Left lobe of liver (tissue), 2 donors: ENCODE measurements around the gene OGFOD1. TPM values are rescaled to one million over a fixed set of nuclear protein-coding genes. Genes with fewer than 3 reads are reported as not detected.

Experiments used
- ATAC-seq: fragments of 200-7000 bp; cut with Tn5 transposase; one replicate; pipeline ENCODE4 v1.9.1; 2020; ENCODE audit warnings: mild to moderate bottlenecking, moderate library complexity
- DNase-seq: peaks from one replicate; pipeline ENCODE4 v3.0.0-alpha.2; 2020; ENCODE audit warnings: low spot score
- total RNA-seq: library from RNA; stranded (reverse); gene quantifications from one replicate; pipeline ENCODE4 v1.2.1, GENCODE V29; 2021
- donor health status: DM: no; HTN: no; CAD: no; lungs with moderate emphysema.
- donor health status: DM: no; HTN: yes; CAD: no.

Gene OGFOD1
- total RNA-seq, result 12.1 TPM

- peak; percentile 96 for DNase-seq
- peak; percentile 97 for ATAC-seq
These were observed at the start of gene OGFOD1, which contains the start of gene NUDT21 for GRCh38 chr16:56450986-56451752. OGFOD1 (plus strand) TSS chr16:56451554; CDS start chr16:56451613, 59 bp downstream. NUDT21 (minus strand) TSS chr16:56451332; CDS start chr16:56451202, 130 bp downstream.

- DNase-seq (no peak), ATAC-seq (no peak)
These were observed 45.2 kb upstream of the OGFOD1 start for GRCh38 chr16:56405977-56406672.

- DNase-seq, result no peak
- peak; percentile 69 for ATAC-seq
These were observed 42.8 kb upstream of the OGFOD1 start for GRCh38 chr16:56408379-56409098.

- peak; percentile 87 for ATAC-seq
- DNase-seq, result peak; percentile 75
These were observed 42.2 kb upstream of the OGFOD1 start for GRCh38 chr16:56409195-56409594.

GRCh38 chr16:56411123-56411522, 40.2 kb upstream of the OGFOD1 start:
- no peak for DNase-seq
- ATAC-seq, result no peak

GRCh38 chr16:56411624-56412023, 39.7 kb upstream of the OGFOD1 start:
- DNase-seq (no peak), ATAC-seq (peak; percentile 44)

- ATAC-seq (no peak), DNase-seq (no peak)
These were observed 38.0 kb upstream of the OGFOD1 start for GRCh38 chr16:56413381-56413780.

GRCh38 chr16:56414366-56414765, 37.0 kb upstream of the OGFOD1 start:
- no peak for DNase-seq
- no peak for ATAC-seq

GRCh38 chr16:56415875-56416274, 35.5 kb upstream of the OGFOD1 start:
- no peak for DNase-seq
- no peak for ATAC-seq

GRCh38 chr16:56417138-56417537, 34.2 kb upstream of the OGFOD1 start:
- ATAC-seq (no peak), DNase-seq (no peak)

GRCh38 chr16:56419740-56420548, 31.4 kb upstream of the OGFOD1 start:
- DNase-seq (no peak), ATAC-seq (peak; percentile 14)

- DNase-seq, result no peak
- ATAC-seq, result no peak
These were observed 30.7 kb upstream of the OGFOD1 start for GRCh38 chr16:56420613-56421012.

- DNase-seq (no peak), ATAC-seq (no peak)
These were observed 30.0 kb upstream of the OGFOD1 start for GRCh38 chr16:56421313-56421712.

- ATAC-seq (no peak), DNase-seq (no peak)
These were observed 29.2 kb upstream of the OGFOD1 start for GRCh38 chr16:56421976-56422669.

- ATAC-seq (no peak), DNase-seq (no peak)
These were observed 28.4 kb upstream of the OGFOD1 start for GRCh38 chr16:56422896-56423441.

GRCh38 chr16:56423584-56424403, 27.6 kb upstream of the OGFOD1 start:
- no peak for DNase-seq
- ATAC-seq, result peak; percentile 31

- DNase-seq (no peak), ATAC-seq (peak; percentile 11)
These were observed 27.0 kb upstream of the OGFOD1 start for GRCh38 chr16:56424404-56424764.

- peak; percentile 63 for DNase-seq
These were observed 26.4 kb upstream of the OGFOD1 start for GRCh38 chr16:56424791-56425438.

More at GRCh38 chr16:56424791-56425438, 26.4 kb upstream of the OGFOD1 start:
- peak; percentile 52 for ATAC-seq
